AG04450 (cell line): ENCODE measurements around the gene NUDT1. TPM values are rescaled to one million over a fixed set of nuclear protein-coding genes. Genes with fewer than 3 reads are reported as not detected.

Experiments
- CTCF ChIA-PET: fragments of 300-600, 350-600 bp; formaldehyde crosslinking; extraction: SDS; loops from one replicate; lab custom pipeline; 2022; ENCODE audit warnings: antibody characterized with exemption, inconsistent platforms; lab: Charles Lee
- POLR2A ChIA-PET: fragments of 350-600 bp; formaldehyde crosslinking; extraction: SDS; loops from one replicate; lab custom pipeline; 2021; ENCODE audit warnings: antibody characterized with exemption, inconsistent platforms; lab: Yijun Ruan, JAX
- DNase-seq: peaks from one replicate; pipeline ENCODE4 v3.0.0-alpha.2; 2011; ENCODE audit warnings: low read depth, low spot score
- H3K27ac ChIP-seq: one replicate; pipeline ENCODE4 v1.5.1; 2012; ENCODE audit warnings: low read depth, low read length, control low read depth
- H3K27me3 ChIP-seq: one replicate; pipeline ENCODE4 v1.6.0; 2012; ENCODE audit warnings: low read length; ENCODE audit not compliant: control insufficient read depth, insufficient read depth
- H3K4me3 ChIP-seq: 2 replicates; pipeline ENCODE4 v1.5.1; 2011; ENCODE audit warnings: mild to moderate bottlenecking, low read depth, low read length, control low read depth
- H3K9me3 ChIP-seq: 2 replicates; pipeline ENCODE4 v1.5.1; 2012; ENCODE audit warnings: low read length; ENCODE audit not compliant: control insufficient read depth, insufficient read depth
- CTCF ChIP-seq: IDR thresholded peaks from 2 replicates; pipeline ENCODE4 v1.5.1; 2011; ENCODE audit warnings: low read depth, low read length, control low read depth, inconsistent platforms
- polyA plus RNA-seq: library from polyadenylated mRNA; depleted of rRNA; stranded (reverse); fragments of >200 nt; gene quantifications from 2 replicates; pipeline ENCODE4 v1.2.3, GENCODE V29; 2011

Gene NUDT1
- polyA plus RNA-seq, 1 experiment = 11.5 TPM

GRCh38 chr7:2275101-2275500 is 33.1 kb downstream of the NUDT1 start:
- H3K4me3 ChIP-seq = no peak overlapping the region
- no peak for TF ChIP-seq CTCF
- POLR2A ChIA-PET = no interaction called here
- DNase-seq = no peak
- CTCF ChIA-PET = no interaction called here
- no peaks in the 10 kb centered on the region for H3K27me3 ChIP-seq
- no peak overlapping the region for H3K27ac ChIP-seq
- H3K9me3 ChIP-seq = no peaks in the 10 kb centered on the region

- H3K9me3 ChIP-seq = no peaks in the 10 kb centered on the region
- no peaks in the 10 kb centered on the region for H3K27me3 ChIP-seq
- POLR2A ChIA-PET = no interaction called here
- TF ChIP-seq CTCF = no peak
- H3K4me3 ChIP-seq = no peak overlapping the region
- CTCF ChIA-PET = no interaction called here
- DNase-seq = no peak
- H3K27ac ChIP-seq = no peak overlapping the region
Measured at GRCh38 chr7:2276107-2276506, 34.1 kb downstream of the NUDT1 start.

GRCh38 chr7:2278026-2278425 is 36.0 kb downstream of the NUDT1 start:
- CTCF ChIA-PET = no interaction called here
- no peak for DNase-seq
- no peak overlapping the region for H3K4me3 ChIP-seq
- H3K27me3 ChIP-seq = no peaks in the 10 kb centered on the region
- TF ChIP-seq CTCF = no peak
- no peaks in the 10 kb centered on the region; the same call in 1 of the 2 replicates for H3K9me3 ChIP-seq
- POLR2A ChIA-PET = no interaction called here
- H3K27ac ChIP-seq = no peak overlapping the region

GRCh38 chr7:2279896-2280295 is 37.9 kb downstream of the NUDT1 start:
- H3K9me3 ChIP-seq = no peaks in the 10 kb centered on the region; the same call in 1 of the 2 replicates
- CTCF ChIA-PET = interaction anchor here (0.9 to 1.2 kb wide), 2 partner anchors 31 to 68 kb away, joined by 3 read pairs; no protein-coding TSS in a partner anchor
- H3K4me3 ChIP-seq = no peak overlapping the region
- TF ChIP-seq CTCF = no peak
- H3K27ac ChIP-seq = no peak overlapping the region
- POLR2A ChIA-PET = interaction anchor here (0.6 to 0.9 kb wide), 2 partner anchors 31 to 627 kb away, joined by 4 to 7 read pairs; no protein-coding TSS in a partner anchor
- H3K27me3 ChIP-seq = no peaks in the 10 kb centered on the region
- no peak for DNase-seq

GRCh38 chr7:2280424-2280823 is 38.4 kb downstream of the NUDT1 start:
- TF ChIP-seq CTCF = no peak
- no peak overlapping the region for H3K27ac ChIP-seq

More at GRCh38 chr7:2280424-2280823, 38.4 kb downstream of the NUDT1 start:
- POLR2A ChIA-PET = interaction anchor here (0.6 to 0.9 kb wide), 3 partner anchors 32 to 628 kb away, joined by 4 to 7 read pairs (median 4); no protein-coding TSS in a partner anchor
- CTCF ChIA-PET = interaction anchor here (0.9 to 1.2 kb wide), 2 partner anchors 32 to 68 kb away, joined by 3 read pairs; no protein-coding TSS in a partner anchor
- Histone ChIP-seq H3K9me3 (no peaks in the 10 kb centered on the region; the same call in 1 of the 2 replicates), H3K4me3 (no peak overlapping the region), H3K27me3 (no peaks in the 10 kb centered on the region)
- DNase-seq = no peak
